ENCODE results near the gene ALG3.

GRCh38 chr3:184255291-184256039 is 6.7 kb upstream of the ALG3 start:
- TF ChIP-seq, protein P1, sequence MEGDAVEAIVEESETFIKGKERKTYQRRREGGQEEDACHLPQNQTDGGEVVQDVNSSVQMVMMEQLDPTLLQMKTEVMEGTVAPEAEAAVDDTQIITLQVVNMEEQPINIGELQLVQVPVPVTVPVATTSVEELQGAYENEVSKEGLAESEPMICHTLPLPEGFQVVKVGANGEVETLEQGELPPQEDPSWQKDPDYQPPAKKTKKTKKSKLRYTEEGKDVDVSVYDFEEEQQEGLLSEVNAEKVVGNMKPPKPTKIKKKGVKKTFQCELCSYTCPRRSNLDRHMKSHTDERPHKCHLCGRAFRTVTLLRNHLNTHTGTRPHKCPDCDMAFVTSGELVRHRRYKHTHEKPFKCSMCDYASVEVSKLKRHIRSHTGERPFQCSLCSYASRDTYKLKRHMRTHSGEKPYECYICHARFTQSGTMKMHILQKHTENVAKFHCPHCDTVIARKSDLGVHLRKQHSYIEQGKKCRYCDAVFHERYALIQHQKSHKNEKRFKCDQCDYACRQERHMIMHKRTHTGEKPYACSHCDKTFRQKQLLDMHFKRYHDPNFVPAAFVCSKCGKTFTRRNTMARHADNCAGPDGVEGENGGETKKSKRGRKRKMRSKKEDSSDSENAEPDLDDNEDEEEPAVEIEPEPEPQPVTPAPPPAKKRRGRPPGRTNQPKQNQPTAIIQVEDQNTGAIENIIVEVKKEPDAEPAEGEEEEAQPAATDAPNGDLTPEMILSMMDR (IDR thresholded peaks at IDR 0.05), result no peak
- no peak for TF ChIP-seq POLR2A (IDR thresholded peaks at IDR 0.05)
